CD14-positive monocyte (primary cell): ENCODE measurements around the gene TSPAN8. TPM values are rescaled to one million over a fixed set of nuclear protein-coding genes. Genes with fewer than 3 reads are reported as not detected.

Experiments used
- DNase-seq, 3 donors: peaks; one replicate each; pipeline ENCODE4 v3.0.0-alpha.2; 2011 to 2022
- H2AFZ ChIP-seq: 2 replicates; pipeline ENCODE4 v1.6.0; 2012; ENCODE audit warnings: mild to moderate bottlenecking, low read depth, low read length, inconsistent platforms; ENCODE audit not compliant: insufficient read depth, poor library complexity, severe bottlenecking
- H3K27ac ChIP-seq, 2 donors: 1 replicate in 1 of 2; 2 replicates in 1 of 2; pipeline ENCODE4 v1.5.1; 2012 to 2013; ENCODE audit warnings: low read length in 2 of 2, control low read depth in 1 of 2, inconsistent platforms in 1 of 2, low read depth in 1 of 2, mild to moderate bottlenecking in 1 of 2
- H3K27me3 ChIP-seq, 2 donors: one replicate each; pipeline versions ENCODE4 v1.6.0 to v1.6.1; 2011 to 2013; ENCODE audit warnings: low read length in 2 of 2; ENCODE audit not compliant: control insufficient read depth in 2 of 2, insufficient read depth in 2 of 2
- H3K36me3 ChIP-seq, 2 donors: replicated peaks in 1 of 2; 1 replicate in 1 of 2; 2 replicates in 1 of 2; pipeline versions ENCODE4 v1.5.1 to v1.6.1; 2012 to 2013; ENCODE audit warnings: low read length in 2 of 2, control low read depth in 1 of 2, inconsistent platforms in 1 of 2, mild to moderate bottlenecking in 1 of 2; ENCODE audit not compliant: insufficient read depth in 2 of 2, control insufficient read depth in 1 of 2
- H3K4me1 ChIP-seq, 2 donors: 1 replicate in 1 of 2; 2 replicates in 1 of 2; pipeline versions ENCODE4 v1.5.1 to v1.6.1; 2012 to 2013; ENCODE audit warnings: low read length in 2 of 2, control low read depth in 1 of 2, inconsistent platforms in 1 of 2, mild to moderate bottlenecking in 1 of 2, moderate library complexity in 1 of 2; ENCODE audit not compliant: insufficient read depth in 2 of 2, control insufficient read depth in 1 of 2
- H3K4me2 ChIP-seq: replicated peaks from 2 replicates; pipeline ENCODE3; 2012; ENCODE audit warnings: low read length, moderate library complexity, mild to moderate bottlenecking; ENCODE audit not compliant: poor library complexity, severe bottlenecking; ENCODE audit errors: extremely low read depth
- H3K4me3 ChIP-seq, 3 experiments: fragments of 200-600 bp in 1 of 3; sonication (generic) in 1 of 3; replicated peaks in 1 of 3; 1 replicate in 2 of 3; 2 replicates in 1 of 3; pipeline ENCODE4 v1.5.1; 2011 to 2013; ENCODE audit warnings: low read length in 3 of 3, mild to moderate bottlenecking in 3 of 3, control low read depth in 2 of 3, low read depth in 2 of 3, inconsistent platforms in 1 of 3, moderate library complexity in 1 of 3
- H3K79me2 ChIP-seq: 2 replicates; pipeline ENCODE4 v1.6.0; 2012; ENCODE audit warnings: mild to moderate bottlenecking, control low read depth, inconsistent platforms, low read length, moderate library complexity; ENCODE audit not compliant: insufficient read depth
- H3K9ac ChIP-seq: 2 replicates; pipeline ENCODE4 v1.6.0; 2017; ENCODE audit warnings: low read length, mild to moderate bottlenecking; ENCODE audit not compliant: insufficient read depth, poor library complexity, severe bottlenecking
- H3K9me3 ChIP-seq, 2 donors: replicated peaks in 1 of 2; 1 replicate in 1 of 2; 2 replicates in 1 of 2; pipeline versions ENCODE4 v1.5.1 to v1.6.1; 2012 to 2013; ENCODE audit warnings: low read length in 2 of 2, control low read depth in 1 of 2; ENCODE audit not compliant: control insufficient read depth in 1 of 2, insufficient read depth in 1 of 2
- H4K20me1 ChIP-seq: 2 replicates; pipeline ENCODE4 v1.6.0; 2012; ENCODE audit warnings: mild to moderate bottlenecking, low read length, control low read depth, moderate library complexity; ENCODE audit not compliant: insufficient read depth
- H3K27ac Mint-ChIP-seq, 7 donors: one replicate each; pipeline ENCODE4 v1.8.0; 2020; ENCODE audit warnings: mild to moderate bottlenecking in 7 of 7, mixed read lengths in 7 of 7, moderate library complexity in 6 of 7, inconsistent platforms in 2 of 7
- H3K27me3 Mint-ChIP-seq, 3 donors: one replicate each; pipeline ENCODE4 v1.8.0; 2021 to 2022; ENCODE audit warnings: low read depth in 3 of 3, mild to moderate bottlenecking in 3 of 3, mixed read lengths in 3 of 3, moderate library complexity in 3 of 3, inconsistent platforms in 1 of 3
- H3K36me3 Mint-ChIP-seq, 2 donors: one replicate each; pipeline ENCODE4 v1.8.0; 2020; ENCODE audit warnings: mixed read lengths in 2 of 2, inconsistent platforms in 1 of 2, mild to moderate bottlenecking in 1 of 2
- H3K4me1 Mint-ChIP-seq: one replicate; pipeline ENCODE4 v1.8.0; 2020; ENCODE audit warnings: mild to moderate bottlenecking, mixed read lengths
- H3K4me3 Mint-ChIP-seq, 2 donors: one replicate each; pipeline ENCODE4 v1.8.0; 2020; ENCODE audit warnings: mild to moderate bottlenecking in 2 of 2, mixed read lengths in 2 of 2, moderate library complexity in 1 of 2
- H3K9me3 Mint-ChIP-seq, 7 donors: one replicate each; pipeline ENCODE4 v1.8.0; 2020 to 2022; ENCODE audit warnings: mixed read lengths in 7 of 7, mild to moderate bottlenecking in 6 of 7, moderate library complexity in 6 of 7, inconsistent platforms in 2 of 7
- CTCF ChIP-seq: fragments of 200-600 bp; IDR thresholded peaks from one replicate; pipeline ENCODE4 v1.8.0; 2022; ENCODE audit warnings: antibody characterized with exemption, mild to moderate bottlenecking
- WGBS: methylation state at CpG from one replicate; pipeline ENCODE4 v1.1.5; 2013; ENCODE audit warnings: missing lambda C conversion rate; ENCODE audit not compliant: insufficient coverage; 5-methylcytosine and 5-hydroxymethylcytosine counted together
- intact Hi-C, 2 donors: fragments of 100-400 bp; cut with micrococcal nuclease; formaldehyde crosslinking; loops; one replicate each; pipeline versions ENCODE4 v1.15.0 to v1.15.1; 2023
- polyA plus RNA-seq, 3 donors: library from polyadenylated mRNA; depleted of rRNA in 1 of 3; unstranded in 2 of 3; stranded (reverse) in 1 of 3; fragments of 300-500 nt in 2 of 3; fragments of >200 nt in 1 of 3; fragmentation: Illumina TruSeq in 2 of 3; gene quantifications; 1 replicate in 2 of 3; 2 replicates in 1 of 3; pipeline ENCODE4 v1.2.3, GENCODE V29; 2012 to 2021

The TSPAN8 gene
- polyA plus RNA-seq, 3 donors, result not detected

GRCh38 chr12:71174825-71175224 is 17.0 kb upstream of the TSPAN8 start:
- no peak overlapping the region for H2AFZ ChIP-seq
- TF ChIP-seq CTCF, result no peak
- Mint-ChIP-seq H3K4me1 (no peaks in the 10 kb centered on the region), H3K9me3 (peaks cover 0 to 8% (median 5%) of the 10 kb centered on the region in 7 donors), H3K36me3 (no peaks in the 10 kb centered on the region), H3K4me3 (no peak overlapping the region), H3K27me3 (no peaks in the 10 kb centered on the region), H3K27ac (no peak overlapping the region)
- intact Hi-C loops, result no loop called here
- no peaks in the 10 kb centered on the region for H3K36me3 ChIP-seq
- H3K4me1 ChIP-seq, result no peaks in the 10 kb centered on the region
- no peak for DNase-seq
- peaks cover 0 to 4% of the 10 kb centered on the region in 2 donors for H3K9me3 ChIP-seq
- H4K20me1 ChIP-seq, result no peaks in the 10 kb centered on the region
- H3K27me3 ChIP-seq, result no peaks in the 10 kb centered on the region
- no peak overlapping the region for H3K9ac ChIP-seq
- no peak overlapping the region for H3K27ac ChIP-seq
- no peak overlapping the region for H3K4me2 ChIP-seq
- no peak overlapping the region for H3K4me3 ChIP-seq
- no peaks in the 10 kb centered on the region for H3K79me2 ChIP-seq

GRCh38 chr12:71174146-71174545 is 16.3 kb upstream of the TSPAN8 start:
- H3K4me3 Mint-ChIP-seq, result no peak overlapping the region
- 71% methylated on average over 1 of the region's 1 CpG for WGBS
- H3K9me3 Mint-ChIP-seq, result peaks cover 0 to 8% (median 2%) of the 10 kb centered on the region in 7 donors
- no peak for TF ChIP-seq CTCF
- peaks cover 0 to 4% of the 10 kb centered on the region in 2 donors for H3K9me3 ChIP-seq
- no peaks in the 10 kb centered on the region for H3K27me3 Mint-ChIP-seq
- H3K27ac ChIP-seq, result no peak overlapping the region
- no peaks in the 10 kb centered on the region for H3K79me2 ChIP-seq
- H2AFZ ChIP-seq, result no peak overlapping the region
- no peak overlapping the region for H3K4me3 ChIP-seq
- H3K27ac Mint-ChIP-seq, result no peak overlapping the region
- no peak overlapping the region for H3K9ac ChIP-seq
- DNase-seq, result no peak
- H3K27me3 ChIP-seq, result no peaks in the 10 kb centered on the region
- no peaks in the 10 kb centered on the region for H3K36me3 ChIP-seq
- no peaks in the 10 kb centered on the region for H3K4me1 Mint-ChIP-seq
- H3K36me3 Mint-ChIP-seq, result no peaks in the 10 kb centered on the region
- no peaks in the 10 kb centered on the region for H3K4me1 ChIP-seq
- intact Hi-C loops, result no loop called here
- no peaks in the 10 kb centered on the region for H4K20me1 ChIP-seq
- H3K4me2 ChIP-seq, result no peak overlapping the region
